Esophagus mucosa (tissue), 1 donor: ENCODE data around the gene CYP21A2. TPM values are rescaled to one million over a fixed set of nuclear protein-coding genes. Genes with fewer than 3 reads are reported as not detected.
"Not testable (repeated sequence)": the region's sequence is repeated elsewhere in the genome, so short reads cannot be mapped to it uniquely, and the experiment has no call there.

ENCODE experiments used
- ATAC-seq: fragments of 200-7000 bp; cut with Tn5 transposase; one replicate; pipeline ENCODE4 v1.9.1; 2020
- total RNA-seq: library from RNA; stranded (reverse); gene quantifications from one replicate; pipeline ENCODE4 v1.2.4, GENCODE V29; 2023
- donor health status: DM: yes; HTN: yes; CAD: no.

The CYP21A2 gene
- total RNA-seq, 1 donor from 2014 or later: 0.60 TPM

- ATAC-seq: not testable (repeated sequence)
Observed at GRCh38 chr6:32035283-32036013, 2.8 kb upstream of the CYP21A2 start.

GRCh38 chr6:32037136-32037535 lies 1.1 kb upstream of the CYP21A2 start:
- not testable (repeated sequence) for ATAC-seq

- not testable (repeated sequence) for ATAC-seq
Observed at GRCh38 chr6:32038878-32039277, 663 bp downstream of the CYP21A2 start.

GRCh38 chr6:32039321-32040274 lies 1.4 kb downstream of the CYP21A2 start:
- ATAC-seq: not testable (repeated sequence)

- not testable (repeated sequence) for ATAC-seq
Observed at GRCh38 chr6:32040299-32041049, 2.3 kb downstream of the CYP21A2 start.

GRCh38 chr6:32041050-32041321 lies 2.8 kb downstream of the CYP21A2 start:
- not testable (repeated sequence) for ATAC-seq

- ATAC-seq: not testable (repeated sequence)
Observed at GRCh38 chr6:32041385-32041784, 3.2 kb downstream of the CYP21A2 start.

- not testable (repeated sequence) for ATAC-seq
Observed at GRCh38 chr6:32042276-32042675, 4.1 kb downstream of the CYP21A2 start.

GRCh38 chr6:32043589-32044380 lies 5.6 kb downstream of the CYP21A2 start:
- not testable (repeated sequence) for ATAC-seq

- ATAC-seq: not testable (repeated sequence)
Observed at GRCh38 chr6:32044916-32045315, 6.7 kb downstream of the CYP21A2 start.

GRCh38 chr6:32045811-32046449 lies 7.7 kb downstream of the CYP21A2 start:
- ATAC-seq: peak; percentile 2

GRCh38 chr6:32046450-32047083 lies 8.4 kb downstream of the CYP21A2 start:
- ATAC-seq: peak; percentile 3

- peak; percentile 37 for ATAC-seq
Observed at GRCh38 chr6:32047084-32047478, 8.9 kb downstream of the CYP21A2 start.

GRCh38 chr6:32047539-32047854 lies 9.3 kb downstream of the CYP21A2 start:
- no peak for ATAC-seq

- peak; percentile 71 for ATAC-seq
Observed at GRCh38 chr6:32047855-32048766, 9.9 kb downstream of the CYP21A2 start.

- not testable (repeated sequence) for ATAC-seq
Observed at GRCh38 chr6:32049149-32049548, 10.9 kb downstream of the CYP21A2 start.

- not testable (repeated sequence) for ATAC-seq
Observed at GRCh38 chr6:32049736-32050135, 11.5 kb downstream of the CYP21A2 start.

GRCh38 chr6:32050562-32050961 lies 12.3 kb downstream of the CYP21A2 start:
- ATAC-seq: no peak

- ATAC-seq: not testable (repeated sequence)
Observed at GRCh38 chr6:32052626-32053025, 14.4 kb downstream of the CYP21A2 start.

GRCh38 chr6:32053314-32053713 lies 15.1 kb downstream of the CYP21A2 start:
- not testable (repeated sequence) for ATAC-seq
